ENCODE results near the gene CTDSPL2. TPM values are rescaled to one million over a fixed set of nuclear protein-coding genes. Genes with fewer than 3 reads are reported as not detected.

CTDSPL2 gene
- polyA plus RNA-seq, 1 experiment, result 35.0 TPM

- H3K4me3 ChIP-seq (ENCODE audit: low read depth, low read length), result no peak overlapping the region
- H3K36me3 ChIP-seq (ENCODE audit: control insufficient read depth, insufficient read depth, low read length), result peaks cover 1% of the 10 kb centered on the region; the same call in 1 of the 2 replicates
- H3K27me3 ChIP-seq (ENCODE audit: control insufficient read depth, insufficient read depth, low read length), result no peaks in the 10 kb centered on the region
- POLR2A ChIA-PET, result no interaction called here
- CTCF ChIA-PET, result interaction anchor here (0.6 kb wide), 1 partner anchor 110 kb away, joined by 5 read pairs; no protein-coding TSS in a partner anchor
- no peak for TF ChIP-seq CTCF (IDR thresholded peaks at IDR 0.05; ENCODE audit: insufficient read depth, low read depth, low read length)
- DNase-seq (ENCODE audit: low read depth), result no peak
These were observed 32.9 kb upstream of the CTDSPL2 start for GRCh38 chr15:44394562-44394961.

GRCh38 chr15:44397869-44398268, 29.6 kb upstream of the CTDSPL2 start:
- ChIA-PET CTCF (interaction anchor here (0.8 to 1.4 kb wide), 2 partner anchors 8 to 99 kb away, joined by 3 to 4 read pairs; no protein-coding TSS in a partner anchor), POLR2A (no interaction called here)
- Histone ChIP-seq H3K4me3 (ENCODE audit: low read depth, low read length) (no peak overlapping the region), H3K27me3 (ENCODE audit: control insufficient read depth, insufficient read depth, low read length) (no peaks in the 10 kb centered on the region), H3K36me3 (ENCODE audit: control insufficient read depth, insufficient read depth, low read length) (peaks cover 1% of the 10 kb centered on the region; the same call in 1 of the 2 replicates)
- DNase-seq (ENCODE audit: low read depth), result no peak
- TF ChIP-seq CTCF (IDR thresholded peaks at IDR 0.05; ENCODE audit: insufficient read depth, low read depth, low read length), result no peak

- CTCF ChIA-PET, result interaction anchor here (0.8 to 1.3 kb wide), 2 partner anchors 11 to 13 kb away, joined by 4 to 5 read pairs; partner anchors contain the start of gene CTDSPL2
These were observed 13.4 kb upstream of the CTDSPL2 start for GRCh38 chr15:44414001-44414400.

DNA sequence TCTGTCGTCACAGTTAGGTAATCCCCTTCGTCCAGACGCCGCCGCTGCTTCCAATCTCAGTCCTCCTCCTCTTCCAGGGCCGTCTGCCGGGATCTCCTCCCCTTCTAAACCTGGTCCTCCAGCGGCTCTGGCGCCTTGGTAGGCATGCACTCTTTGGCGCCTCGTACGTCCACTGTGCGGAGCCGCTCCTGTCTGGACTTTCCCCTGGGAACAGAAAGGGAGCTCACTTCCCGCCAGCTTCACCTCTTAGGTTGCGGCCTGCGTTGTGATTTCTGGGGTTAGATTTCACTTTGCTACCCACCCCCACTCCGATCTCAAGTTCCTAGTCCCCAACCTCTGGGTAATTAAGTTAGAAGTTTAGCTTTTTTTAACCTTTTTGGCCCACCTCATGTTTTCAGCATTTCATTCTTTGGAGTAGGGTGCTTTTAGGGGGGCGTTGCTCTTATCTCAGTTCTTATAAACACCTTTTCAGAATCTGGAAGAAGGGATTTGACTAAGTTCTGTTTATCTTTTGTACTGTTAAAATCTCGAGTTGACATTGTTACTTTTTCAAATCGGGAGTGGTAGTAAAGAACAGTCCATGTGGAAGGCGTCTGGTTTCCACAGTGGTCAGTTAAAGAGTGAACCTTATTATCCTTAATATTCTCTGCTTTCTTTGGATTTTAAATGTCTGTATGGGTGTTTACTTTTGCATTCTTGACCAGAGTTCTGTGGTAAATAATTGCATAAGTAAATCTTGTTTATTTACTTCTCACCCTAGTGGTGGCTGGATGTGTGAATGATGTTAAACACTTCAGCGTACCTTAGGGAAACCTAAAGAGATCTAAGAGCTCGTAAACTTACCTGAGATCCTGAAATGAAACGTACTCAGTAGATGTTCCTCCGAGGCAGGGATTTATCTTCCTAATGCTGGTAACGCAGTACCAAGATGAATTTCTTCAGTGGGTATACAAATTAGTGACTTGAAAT, 611 bp downstream of the CTDSPL2 start:
- Histone ChIP-seq H3K36me3 (ENCODE audit: control insufficient read depth, insufficient read depth, low read length) (no peaks in the 10 kb centered on the region), H3K4me3 (ENCODE audit: low read depth, low read length) (peak overlapping the region; percentile 60), H3K27me3 (ENCODE audit: control insufficient read depth, insufficient read depth, low read length) (no peaks in the 10 kb centered on the region)
- DNase-seq (ENCODE audit: low read depth), result no peak
- CTCF ChIA-PET, result interaction anchor here (1.0 to 1.7 kb wide), 4 partner anchors 14 to 73 kb away, joined by 3 to 5 read pairs (median 4); no protein-coding TSS in a partner anchor
- 0 out of 2 replicates have a peak, but pooled peaks have one; percentile 13 for TF ChIP-seq CTCF (IDR thresholded peaks at IDR 0.05; ENCODE audit: insufficient read depth, low read depth, low read length)
- POLR2A ChIA-PET, result interaction anchor here (0.7 to 1.1 kb wide), 3 partner anchors 74 to 140 kb away, joined by 4 read pairs; partner anchors contain the start of gene EIF3J

More at GRCh38 chr15:44414001-44414400, 13.4 kb upstream of the CTDSPL2 start:
- Histone ChIP-seq H3K4me3 (ENCODE audit: low read depth, low read length) (no peak overlapping the region), H3K27me3 (ENCODE audit: control insufficient read depth, insufficient read depth, low read length) (no peaks in the 10 kb centered on the region), H3K36me3 (ENCODE audit: control insufficient read depth, insufficient read depth, low read length) (no peaks in the 10 kb centered on the region)
- no peak for TF ChIP-seq CTCF (IDR thresholded peaks at IDR 0.05; ENCODE audit: insufficient read depth, low read depth, low read length)
- no peak for DNase-seq (ENCODE audit: low read depth)
- POLR2A ChIA-PET, result no interaction called here
